ENCODE measurements around the gene WWC2.

Gene WWC2

GRCh38 chr4:183241721-183242151, 142.7 kb downstream of the WWC2 start:
- TF ChIP-seq CTCF (IDR thresholded peaks at IDR 0.05; ENCODE audit: low read depth, low read length) (no peak), EZH2phosphoT487 (IDR thresholded peaks at IDR 0.05; ENCODE audit: low read depth) (no peak)
- Histone ChIP-seq H3K4me3 (ENCODE audit: low read length) (no peak overlapping the region), H3K27me3 (ENCODE audit: low read depth, low read length) (no peaks in the 10 kb centered on the region), H3K9ac (ENCODE audit: low read length) (no peak overlapping the region), H3K4me2 (ENCODE audit: low read length) (no peak overlapping the region), H3K79me2 (ENCODE audit: low read length) (no peaks in the 10 kb centered on the region), H3K4me1 (ENCODE audit: low read length) (peaks cover 38% of the 10 kb centered on the region), H2AFZ (ENCODE audit: low read depth, low read length) (no peak overlapping the region), H3K27ac (ENCODE audit: low read length) (no peak overlapping the region), H3K9me3 (ENCODE audit: insufficient read depth, low read length) (peaks cover 5% of the 10 kb centered on the region; the same call in 1 of the 2 replicates), H4K20me1 (ENCODE audit: insufficient read depth, low read length) (no peaks in the 10 kb centered on the region), H3K36me3 (replicated peaks; ENCODE audit: low read depth, low read length) (peaks cover 4% of the 10 kb centered on the region)

GRCh38 chr4:183242291-183242690, 143.2 kb downstream of the WWC2 start:
- Histone ChIP-seq H3K79me2 (ENCODE audit: low read length) (no peaks in the 10 kb centered on the region), H3K4me2 (ENCODE audit: low read length) (peak overlapping the region; percentile 44; the same call in 1 of the 2 replicates), H3K27ac (ENCODE audit: low read length) (peak overlapping the region; percentile 83; the same call in 1 of the 2 replicates), H3K9me3 (ENCODE audit: insufficient read depth, low read length) (no peaks in the 10 kb centered on the region), H3K9ac (ENCODE audit: low read length) (no peak overlapping the region; the same call in 1 of the 2 replicates), H3K4me3 (ENCODE audit: low read length) (no peak overlapping the region), H3K4me1 (ENCODE audit: low read length) (peaks cover 38% of the 10 kb centered on the region), H2AFZ (ENCODE audit: low read depth, low read length) (no peak overlapping the region), H4K20me1 (ENCODE audit: insufficient read depth, low read length) (no peaks in the 10 kb centered on the region), H3K27me3 (ENCODE audit: low read depth, low read length) (no peaks in the 10 kb centered on the region), H3K36me3 (replicated peaks; ENCODE audit: low read depth, low read length) (peaks cover 4% of the 10 kb centered on the region)
- no peak for TF ChIP-seq EZH2phosphoT487 (IDR thresholded peaks at IDR 0.05; ENCODE audit: low read depth)
- TF ChIP-seq CTCF (IDR thresholded peaks at IDR 0.05; ENCODE audit: low read depth, low read length) = no peak

- Histone ChIP-seq H4K20me1 (ENCODE audit: insufficient read depth, low read length) (no peaks in the 10 kb centered on the region), H3K27ac (ENCODE audit: low read length) (peak overlapping the region; percentile 83), H3K27me3 (ENCODE audit: low read depth, low read length) (no peaks in the 10 kb centered on the region), H3K4me1 (ENCODE audit: low read length) (peaks cover 38% of the 10 kb centered on the region), H3K4me2 (ENCODE audit: low read length) (peak overlapping the region; percentile 71), H3K9me3 (ENCODE audit: insufficient read depth, low read length) (no peaks in the 10 kb centered on the region), H3K9ac (ENCODE audit: low read length) (peak overlapping the region; percentile 61), H3K79me2 (ENCODE audit: low read length) (no peaks in the 10 kb centered on the region), H2AFZ (ENCODE audit: low read depth, low read length) (peak overlapping the region; percentile 23; the same call in 1 of the 2 replicates), H3K4me3 (ENCODE audit: low read length) (peak overlapping the region; percentile 53), H3K36me3 (replicated peaks; ENCODE audit: low read depth, low read length) (peaks cover 4% of the 10 kb centered on the region)
- TF ChIP-seq EZH2phosphoT487 (IDR thresholded peaks at IDR 0.05; ENCODE audit: low read depth) = no peak
- TF ChIP-seq CTCF (IDR thresholded peaks at IDR 0.05; ENCODE audit: low read depth, low read length) = no peak
Observed at GRCh38 chr4:183244019-183244418, 145.0 kb downstream of the WWC2 start.

GRCh38 chr4:183244506-183244905, 145.4 kb downstream of the WWC2 start:
- H3K9me3 ChIP-seq (ENCODE audit: insufficient read depth, low read length) = no peaks in the 10 kb centered on the region
- peaks cover 40% of the 10 kb centered on the region for H3K4me1 ChIP-seq (ENCODE audit: low read length)
- H3K27ac ChIP-seq (ENCODE audit: low read length) = peak overlapping the region; percentile 83
- peak overlapping the region; percentile 61 for H3K9ac ChIP-seq (ENCODE audit: low read length)
- H3K36me3 ChIP-seq (replicated peaks; ENCODE audit: low read depth, low read length) = peaks cover 4% of the 10 kb centered on the region
- peak overlapping the region; percentile 53 for H3K4me3 ChIP-seq (ENCODE audit: low read length)
- H3K4me2 ChIP-seq (ENCODE audit: low read length) = peak overlapping the region; percentile 71
- H2AFZ ChIP-seq (ENCODE audit: low read depth, low read length) = peak overlapping the region; percentile 41
- H4K20me1 ChIP-seq (ENCODE audit: insufficient read depth, low read length) = no peaks in the 10 kb centered on the region
- H3K79me2 ChIP-seq (ENCODE audit: low read length) = no peaks in the 10 kb centered on the region
- no peaks in the 10 kb centered on the region for H3K27me3 ChIP-seq (ENCODE audit: low read depth, low read length)
- TF ChIP-seq CTCF (IDR thresholded peaks at IDR 0.05; ENCODE audit: low read depth, low read length) (no peak), EZH2phosphoT487 (IDR thresholded peaks at IDR 0.05; ENCODE audit: low read depth) (no peak)
